ENCODE data around the gene NDFIP2. TPM values are rescaled to one million over a fixed set of nuclear protein-coding genes. Genes with fewer than 3 reads are reported as not detected.

Gene NDFIP2
- total RNA-seq, 1 experiment from 2014 or later: 48.4 TPM

DNA sequence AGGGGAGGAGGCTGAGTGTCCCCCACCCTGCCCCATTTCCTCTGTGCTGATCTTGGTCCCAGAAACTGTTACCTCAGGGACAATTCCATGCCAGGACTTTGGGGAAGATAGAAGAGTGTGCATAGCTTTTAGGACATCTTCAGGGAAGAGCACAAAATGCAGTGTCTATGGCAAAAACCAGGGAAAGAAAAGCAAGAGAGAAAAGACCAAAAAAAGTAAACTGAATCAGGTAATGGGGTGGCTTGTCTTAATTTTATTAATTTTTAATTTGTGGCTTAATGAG lies 109.4 kb downstream of the NDFIP2 start:
- TF ChIP-seq, protein P1, sequence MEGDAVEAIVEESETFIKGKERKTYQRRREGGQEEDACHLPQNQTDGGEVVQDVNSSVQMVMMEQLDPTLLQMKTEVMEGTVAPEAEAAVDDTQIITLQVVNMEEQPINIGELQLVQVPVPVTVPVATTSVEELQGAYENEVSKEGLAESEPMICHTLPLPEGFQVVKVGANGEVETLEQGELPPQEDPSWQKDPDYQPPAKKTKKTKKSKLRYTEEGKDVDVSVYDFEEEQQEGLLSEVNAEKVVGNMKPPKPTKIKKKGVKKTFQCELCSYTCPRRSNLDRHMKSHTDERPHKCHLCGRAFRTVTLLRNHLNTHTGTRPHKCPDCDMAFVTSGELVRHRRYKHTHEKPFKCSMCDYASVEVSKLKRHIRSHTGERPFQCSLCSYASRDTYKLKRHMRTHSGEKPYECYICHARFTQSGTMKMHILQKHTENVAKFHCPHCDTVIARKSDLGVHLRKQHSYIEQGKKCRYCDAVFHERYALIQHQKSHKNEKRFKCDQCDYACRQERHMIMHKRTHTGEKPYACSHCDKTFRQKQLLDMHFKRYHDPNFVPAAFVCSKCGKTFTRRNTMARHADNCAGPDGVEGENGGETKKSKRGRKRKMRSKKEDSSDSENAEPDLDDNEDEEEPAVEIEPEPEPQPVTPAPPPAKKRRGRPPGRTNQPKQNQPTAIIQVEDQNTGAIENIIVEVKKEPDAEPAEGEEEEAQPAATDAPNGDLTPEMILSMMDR (conservative IDR thresholded peaks at IDR 0.05): no peak
- no peak for TF ChIP-seq EZH2 (IDR thresholded peaks at IDR 0.05; ENCODE audit: low read depth)
- ChIA-PET CTCF (no interaction called here), POLR2A (ENCODE audit: unreplicated experiment) (interaction anchor here (0.7 kb wide), 1 partner anchor 12 kb away, joined by 4 read pairs; no protein-coding TSS in a partner anchor)
- Histone ChIP-seq H4K20me1 (ENCODE audit: insufficient read depth) (no peaks in the 10 kb centered on the region), H3K36me3 (ENCODE audit: low read depth) (no peaks in the 10 kb centered on the region), H2AFZ (no peak overlapping the region), H3K9me3 (ENCODE audit: insufficient read depth, low read depth) (peaks cover 12% of the 10 kb centered on the region; the same call in 1 of the 2 replicates), H3K4me3 (peak overlapping the region; percentile 43; the same call in 1 of the 2 replicates), H3K9me2 (ENCODE audit: insufficient read depth) (no peaks in the 10 kb centered on the region), H3F3A (ENCODE audit: insufficient read depth, low read depth) (peaks cover 22% of the 10 kb centered on the region), H3K4me1 (replicated peaks; ENCODE audit: insufficient read depth) (peaks cover 21% of the 10 kb centered on the region), H3K4me2 (peak overlapping the region; percentile 72), H3K79me2 (ENCODE audit: low read depth) (no peaks in the 10 kb centered on the region), H3K27ac (peak overlapping the region; percentile 77), H3K27me3 (ENCODE audit: insufficient read depth, low read depth) (no peaks in the 10 kb centered on the region)
- DNase-seq: no peak
- intact Hi-C loops (cut with micrococcal nuclease; ENCODE audit: unreplicated experiment): no loop called here
- no TSS peak for BruUV-seq (replicated peaks)

DNA sequence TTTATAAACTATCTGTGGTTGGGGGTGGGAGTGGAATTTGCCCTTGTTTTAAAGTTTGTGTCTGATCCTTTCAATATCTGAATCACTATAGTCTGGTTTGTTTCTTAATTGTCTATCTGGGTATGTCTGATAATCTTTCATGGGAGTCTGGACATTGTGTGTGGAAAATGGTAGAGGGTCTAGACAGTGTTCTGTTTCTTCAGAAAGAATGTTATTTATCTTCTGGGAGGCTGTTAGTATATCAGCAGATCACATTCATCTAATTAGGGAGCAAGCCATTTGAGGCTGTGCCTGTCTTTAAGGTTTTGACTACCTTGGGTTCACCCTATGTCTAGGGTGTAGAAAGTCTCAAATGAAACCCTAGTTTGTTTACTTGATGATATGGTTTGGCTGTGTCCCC lies 110.5 kb downstream of the NDFIP2 start:
- ChIA-PET CTCF (no interaction called here), POLR2A (ENCODE audit: unreplicated experiment) (no interaction called here)
- H3K9me3 ChIP-seq (ENCODE audit: insufficient read depth, low read depth): peaks cover 10% of the 10 kb centered on the region; the same call in 1 of the 2 replicates
- TF ChIP-seq, protein P1 (conservative IDR thresholded peaks at IDR 0.05): no peak
- no peak for TF ChIP-seq EZH2 (IDR thresholded peaks at IDR 0.05; ENCODE audit: low read depth)
- no peaks in the 10 kb centered on the region for H3K36me3 ChIP-seq (ENCODE audit: low read depth)
- peaks cover 22% of the 10 kb centered on the region for H3F3A ChIP-seq (ENCODE audit: insufficient read depth, low read depth)
- no TSS peak for BruUV-seq (replicated peaks)
- no peak overlapping the region for H3K4me2 ChIP-seq
- no peaks in the 10 kb centered on the region for H4K20me1 ChIP-seq (ENCODE audit: insufficient read depth)
- peaks cover 21% of the 10 kb centered on the region for H3K4me1 ChIP-seq (replicated peaks; ENCODE audit: insufficient read depth)
- H2AFZ ChIP-seq: no peak overlapping the region
- no peaks in the 10 kb centered on the region for H3K9me2 ChIP-seq (ENCODE audit: insufficient read depth)
- H3K4me3 ChIP-seq: no peak overlapping the region
- H3K79me2 ChIP-seq (ENCODE audit: low read depth): no peaks in the 10 kb centered on the region
- no peak for DNase-seq
- no peaks in the 10 kb centered on the region for H3K27me3 ChIP-seq (ENCODE audit: insufficient read depth, low read depth)
- intact Hi-C loops (cut with micrococcal nuclease; ENCODE audit: unreplicated experiment): no loop called here
- H3K27ac ChIP-seq: no peak overlapping the region

DNA sequence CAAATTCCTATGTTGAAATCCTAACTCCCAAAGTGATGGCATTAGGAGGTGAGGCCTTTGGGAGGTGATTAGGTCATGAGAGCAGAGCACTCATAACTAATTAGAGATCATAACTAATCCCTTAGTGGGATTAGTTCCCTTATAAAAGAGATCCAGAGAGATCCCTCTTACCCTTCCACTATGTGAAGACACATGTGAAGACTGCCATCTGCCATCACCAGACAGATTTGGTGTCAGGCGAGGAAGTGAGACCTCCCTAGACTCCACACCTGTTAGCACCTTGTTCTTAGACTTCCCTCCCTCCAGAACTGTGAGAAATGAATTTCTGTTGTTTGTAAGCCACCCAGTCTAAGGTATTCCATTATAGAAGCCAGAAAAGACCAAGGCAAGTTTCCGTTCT lies 112.2 kb downstream of the NDFIP2 start:
- no peak overlapping the region for H2AFZ ChIP-seq
- intact Hi-C loops (cut with micrococcal nuclease; ENCODE audit: unreplicated experiment): no loop called here
- POLR2A ChIA-PET (ENCODE audit: unreplicated experiment): no interaction called here

More for the DNA sequence above, 112.2 kb downstream of the NDFIP2 start:
- H3K79me2 ChIP-seq (ENCODE audit: low read depth): no peaks in the 10 kb centered on the region
- H4K20me1 ChIP-seq (ENCODE audit: insufficient read depth): no peaks in the 10 kb centered on the region
- DNase-seq: no peak
- no peak overlapping the region for H3K27ac ChIP-seq
- no peaks in the 10 kb centered on the region for H3K9me2 ChIP-seq (ENCODE audit: insufficient read depth)
- H3K9me3 ChIP-seq (ENCODE audit: insufficient read depth, low read depth): 0 out of 2 replicates have a peak, but pooled peaks cover 7% of the 10 kb centered on the region
- H3K4me3 ChIP-seq: no peak overlapping the region
- peaks cover 22% of the 10 kb centered on the region for H3F3A ChIP-seq (ENCODE audit: insufficient read depth, low read depth)
- CTCF ChIA-PET: no interaction called here
- BruUV-seq (replicated peaks): no TSS peak
- TF ChIP-seq EZH2 (IDR thresholded peaks at IDR 0.05; ENCODE audit: low read depth): no peak
- TF ChIP-seq, protein P1 (conservative IDR thresholded peaks at IDR 0.05): no peak
- H3K4me1 ChIP-seq (replicated peaks; ENCODE audit: insufficient read depth): peaks cover 21% of the 10 kb centered on the region
- no peak overlapping the region for H3K4me2 ChIP-seq
- no peaks in the 10 kb centered on the region for H3K36me3 ChIP-seq (ENCODE audit: low read depth)
- H3K27me3 ChIP-seq (ENCODE audit: insufficient read depth, low read depth): no peaks in the 10 kb centered on the region
